GM12872 (cell line): ENCODE data around the gene STX1B.

ENCODE experiments used
- CTCF ChIP-seq: IDR thresholded peaks from 3 replicates; pipeline ENCODE4 v1.5.1; 2011; ENCODE audit warnings: low read depth, mild to moderate bottlenecking, low read length, moderate library complexity; ENCODE audit not compliant: insufficient read depth

The STX1B gene

GRCh38 chr16:30996985-30997724 lies 13.3 kb downstream of the STX1B start:
- no peak for TF ChIP-seq CTCF

DNA sequence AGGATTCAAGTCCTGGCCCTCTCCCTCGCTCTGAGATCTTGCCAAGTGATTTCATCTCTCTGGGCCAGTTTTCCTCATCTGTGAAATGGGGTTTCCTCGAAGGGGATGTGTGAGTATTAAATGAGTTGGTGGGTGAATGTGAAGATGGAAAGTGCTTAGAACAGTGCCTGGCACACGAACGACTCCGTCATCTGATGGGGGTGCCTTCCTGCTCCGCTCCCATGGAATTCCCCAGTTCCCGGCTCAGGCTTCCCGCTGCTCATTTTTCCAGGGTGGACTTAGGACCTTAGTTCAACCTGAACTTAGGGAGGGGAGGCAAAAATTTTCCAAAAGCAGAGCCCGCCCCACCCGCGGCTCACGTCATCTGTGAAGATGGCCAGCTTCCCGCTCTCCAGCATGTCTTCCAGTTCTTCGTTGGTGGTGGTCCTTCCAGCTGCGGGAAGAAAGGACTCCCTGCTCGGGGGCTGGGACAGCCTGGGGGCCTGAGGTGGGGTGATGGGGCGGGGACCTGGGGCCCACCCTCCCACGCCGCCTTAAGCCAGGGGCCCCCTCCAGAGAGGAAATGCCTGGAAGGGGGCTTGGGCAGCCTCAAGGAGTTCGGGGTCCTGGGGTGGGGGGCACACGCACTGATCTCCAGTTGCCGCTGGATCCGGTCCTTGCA lies 14.0 kb downstream of the STX1B start:
- TF ChIP-seq CTCF = no peak

GRCh38 chr16:30995927-30996323 lies 14.5 kb downstream of the STX1B start:
- no peak for TF ChIP-seq CTCF

- no peak for TF ChIP-seq CTCF
Measured at GRCh38 chr16:30992931-30993816, 17.3 kb downstream of the STX1B start.

GRCh38 chr16:30992276-30992780 lies 18.1 kb downstream of the STX1B start:
- no peak for TF ChIP-seq CTCF

GRCh38 chr16:30991052-30991451 lies 19.4 kb downstream of the STX1B start:
- no peak for TF ChIP-seq CTCF

- TF ChIP-seq CTCF = no peak
Measured at GRCh38 chr16:30990105-30990504, 20.3 kb downstream of the STX1B start.
